Lower leg skin (tissue), 3 donors: ENCODE data around the gene PRAF2.

ENCODE experiments used
- CTCF ChIP-seq, 3 donors: fragments of 450-650 bp; IDR thresholded peaks; one replicate each; pipeline ENCODE4 v1.5.1; 2016; ENCODE audit warnings: antibody characterized with exemption in 3 of 3, mild to moderate bottlenecking in 3 of 3, moderate library complexity in 2 of 3
- POLR2A ChIP-seq, 2 donors: fragments of 450-650 bp; IDR thresholded peaks; one replicate each; pipeline ENCODE4 v1.6.1; 2016 to 2017; ENCODE audit warnings: antibody characterized with exemption in 2 of 2, mild to moderate bottlenecking in 1 of 2, moderate library complexity in 1 of 2

GRCh38 chrX:49116076-49116475, 42.3 kb upstream of the PRAF2 start:
- TF ChIP-seq CTCF (IDR thresholded peaks at IDR 0.05) (no peak), POLR2A (IDR thresholded peaks at IDR 0.05) (no peak)
